Activated T-helper 17 cell treated with anti-CD3 and anti-CD28 coated beads, Interleukin-2, amount 50 U/mL, for 72 hours (primary cell): ENCODE data around the gene TMEM174. TPM values are rescaled to one million over a fixed set of nuclear protein-coding genes. Genes with fewer than 3 reads are reported as not detected.
"Not testable (repeated sequence)": the region's sequence is repeated elsewhere in the genome, so short reads cannot be mapped to it uniquely, and the experiment has no call there.

Source experiments
- ATAC-seq: fragments of 150-1000 bp; cut with Tn5 transposase; replicated peaks from 2 replicates; pipeline ENCODE4 v1.10.0; 2021; ENCODE audit warnings: mild to moderate bottlenecking, moderate library complexity
- H3K27ac Mint-ChIP-seq: one replicate; pipeline ENCODE4 v1.8.0; 2022; ENCODE audit warnings: mixed read lengths
- H3K27me3 Mint-ChIP-seq: one replicate; pipeline ENCODE4 v1.8.0; 2022; ENCODE audit warnings: mixed read lengths
- H3K36me3 Mint-ChIP-seq: one replicate; pipeline ENCODE4 v1.8.0; 2022; ENCODE audit warnings: low read depth, mild to moderate bottlenecking, mixed read lengths
- H3K4me1 Mint-ChIP-seq: one replicate; pipeline ENCODE4 v1.8.0; 2022; ENCODE audit warnings: mixed read lengths
- H3K4me3 Mint-ChIP-seq: one replicate; pipeline ENCODE4 v1.8.0; 2022; ENCODE audit warnings: mild to moderate bottlenecking, mixed read lengths
- H3K9me3 Mint-ChIP-seq: one replicate; pipeline ENCODE4 v1.8.0; 2022; ENCODE audit warnings: mixed read lengths
- total RNA-seq, 2 donors: library from RNA; stranded (reverse); gene quantifications; one replicate each; pipeline ENCODE4 v1.2.3, GENCODE V29; 2022

TMEM174 gene
- total RNA-seq, 2 donors from 2014 or later, result not detected

GRCh38 chr5:73197637-73198257 lies 24.8 kb downstream of the TMEM174 start:
- H3K27me3 Mint-ChIP-seq, result peaks cover 52% of the 10 kb centered on the region
- H3K27ac Mint-ChIP-seq, result no peak overlapping the region
- no peaks in the 10 kb centered on the region for H3K4me1 Mint-ChIP-seq
- no peaks in the 10 kb centered on the region for H3K36me3 Mint-ChIP-seq
- no peak for ATAC-seq
- H3K4me3 Mint-ChIP-seq, result no peak overlapping the region
- H3K9me3 Mint-ChIP-seq, result no peaks in the 10 kb centered on the region

- Mint-ChIP-seq H3K36me3 (no peaks in the 10 kb centered on the region), H3K27ac (no peak overlapping the region), H3K4me3 (no peak overlapping the region), H3K4me1 (no peaks in the 10 kb centered on the region), H3K9me3 (no peaks in the 10 kb centered on the region), H3K27me3 (peaks cover 50% of the 10 kb centered on the region)
- ATAC-seq, result no peak
These were observed 26.0 kb downstream of the TMEM174 start for GRCh38 chr5:73198833-73199592.

- no peaks in the 10 kb centered on the region for H3K4me1 Mint-ChIP-seq
- no peak overlapping the region for H3K27ac Mint-ChIP-seq
- no peaks in the 10 kb centered on the region for H3K9me3 Mint-ChIP-seq
- ATAC-seq, result no peak
- no peaks in the 10 kb centered on the region for H3K36me3 Mint-ChIP-seq
- H3K27me3 Mint-ChIP-seq, result peaks cover 50% of the 10 kb centered on the region
- no peak overlapping the region for H3K4me3 Mint-ChIP-seq
These were observed 26.7 kb downstream of the TMEM174 start for GRCh38 chr5:73199671-73200070.

- ATAC-seq, result peak; percentile 92
- peaks cover 47% of the 10 kb centered on the region for H3K27me3 Mint-ChIP-seq
- no peak overlapping the region for H3K27ac Mint-ChIP-seq
- H3K9me3 Mint-ChIP-seq, result no peaks in the 10 kb centered on the region
- H3K4me3 Mint-ChIP-seq, result no peak overlapping the region
- H3K36me3 Mint-ChIP-seq, result no peaks in the 10 kb centered on the region
- H3K4me1 Mint-ChIP-seq, result no peaks in the 10 kb centered on the region
These were observed 28.8 kb downstream of the TMEM174 start for GRCh38 chr5:73201547-73202513.

- Mint-ChIP-seq H3K27me3 (peaks cover 53% of the 10 kb centered on the region), H3K4me3 (no peak overlapping the region), H3K4me1 (no peaks in the 10 kb centered on the region), H3K27ac (no peak overlapping the region), H3K36me3 (peaks cover under 1% of the 10 kb centered on the region), H3K9me3 (no peaks in the 10 kb centered on the region)
- ATAC-seq, result no peak
These were observed 31.3 kb downstream of the TMEM174 start for GRCh38 chr5:73204332-73204731.

- no peak overlapping the region for H3K4me3 Mint-ChIP-seq
- peaks cover 5% of the 10 kb centered on the region for H3K36me3 Mint-ChIP-seq
- H3K4me1 Mint-ChIP-seq, result no peaks in the 10 kb centered on the region
- no peak for ATAC-seq
- H3K27ac Mint-ChIP-seq, result no peak overlapping the region
- peaks cover 4% of the 10 kb centered on the region for H3K9me3 Mint-ChIP-seq
- H3K27me3 Mint-ChIP-seq, result peaks cover 54% of the 10 kb centered on the region
These were observed 31.7 kb downstream of the TMEM174 start for GRCh38 chr5:73204733-73205132.

- Mint-ChIP-seq H3K4me3 (no peak overlapping the region), H3K36me3 (peaks cover 7% of the 10 kb centered on the region), H3K4me1 (no peaks in the 10 kb centered on the region), H3K9me3 (peaks cover 7% of the 10 kb centered on the region), H3K27ac (no peak overlapping the region), H3K27me3 (peaks cover 58% of the 10 kb centered on the region)
- ATAC-seq, result no peak
These were observed 32.3 kb downstream of the TMEM174 start for GRCh38 chr5:73205305-73205704.

GRCh38 chr5:73207239-73207638 lies 34.2 kb downstream of the TMEM174 start:
- H3K27me3 Mint-ChIP-seq, result peaks cover 68% of the 10 kb centered on the region
- not testable (repeated sequence) for ATAC-seq, H3K4me3 Mint-ChIP-seq, H3K9me3 Mint-ChIP-seq, H3K36me3 Mint-ChIP-seq, H3K4me1 Mint-ChIP-seq, H3K27ac Mint-ChIP-seq

- not testable (repeated sequence) for H3K36me3 Mint-ChIP-seq, H3K4me1 Mint-ChIP-seq, ATAC-seq, H3K4me3 Mint-ChIP-seq, H3K27ac Mint-ChIP-seq, H3K9me3 Mint-ChIP-seq
- H3K27me3 Mint-ChIP-seq, result peaks cover 73% of the 10 kb centered on the region
These were observed 36.1 kb downstream of the TMEM174 start for GRCh38 chr5:73209075-73209474.

- H3K27me3 Mint-ChIP-seq, result peaks cover 77% of the 10 kb centered on the region
- H3K36me3 Mint-ChIP-seq, H3K4me3 Mint-ChIP-seq, H3K4me1 Mint-ChIP-seq, H3K27ac Mint-ChIP-seq, H3K9me3 Mint-ChIP-seq, ATAC-seq: not testable (repeated sequence)
These were observed 39.7 kb downstream of the TMEM174 start for GRCh38 chr5:73212693-73213092.

- Mint-ChIP-seq H3K27me3 (peaks cover 74% of the 10 kb centered on the region), H3K9me3 (peaks cover 7% of the 10 kb centered on the region), H3K4me3 (peak overlapping the region; percentile 2), H3K27ac (no peak overlapping the region), H3K4me1 (peaks cover 6% of the 10 kb centered on the region), H3K36me3 (peaks cover 7% of the 10 kb centered on the region)
- peak; percentile 89 for ATAC-seq
These were observed 40.6 kb downstream of the TMEM174 start for GRCh38 chr5:73213566-73213998.

GRCh38 chr5:73214306-73214705 lies 41.3 kb downstream of the TMEM174 start:
- peak overlapping the region; percentile 2 for H3K4me3 Mint-ChIP-seq
- peaks cover 7% of the 10 kb centered on the region for H3K9me3 Mint-ChIP-seq
- ATAC-seq, result no peak
- no peak overlapping the region for H3K27ac Mint-ChIP-seq
- H3K4me1 Mint-ChIP-seq, result peaks cover 6% of the 10 kb centered on the region
- H3K27me3 Mint-ChIP-seq, result peaks cover 68% of the 10 kb centered on the region
- peaks cover 6% of the 10 kb centered on the region for H3K36me3 Mint-ChIP-seq

- H3K9me3 Mint-ChIP-seq, result peaks cover under 1% of the 10 kb centered on the region
- H3K36me3 Mint-ChIP-seq, result no peaks in the 10 kb centered on the region
- peak overlapping the region; percentile 16 for H3K4me3 Mint-ChIP-seq
- peaks cover 66% of the 10 kb centered on the region for H3K27me3 Mint-ChIP-seq
- no peak overlapping the region for H3K27ac Mint-ChIP-seq
- peaks cover 6% of the 10 kb centered on the region for H3K4me1 Mint-ChIP-seq
- no peak for ATAC-seq
These were observed 42.0 kb downstream of the TMEM174 start for GRCh38 chr5:73214996-73215395.

GRCh38 chr5:73215531-73215890 lies 42.5 kb downstream of the TMEM174 start:
- H3K4me1 Mint-ChIP-seq, result peaks cover 6% of the 10 kb centered on the region

More at GRCh38 chr5:73215531-73215890, 42.5 kb downstream of the TMEM174 start:
- H3K27ac Mint-ChIP-seq, result no peak overlapping the region
- H3K36me3 Mint-ChIP-seq, result no peaks in the 10 kb centered on the region
- H3K27me3 Mint-ChIP-seq, result peaks cover 61% of the 10 kb centered on the region
- peak overlapping the region; percentile 16 for H3K4me3 Mint-ChIP-seq
- no peaks in the 10 kb centered on the region for H3K9me3 Mint-ChIP-seq
- no peak for ATAC-seq
